ENCODE data around the gene MRGPRF.

DNA sequence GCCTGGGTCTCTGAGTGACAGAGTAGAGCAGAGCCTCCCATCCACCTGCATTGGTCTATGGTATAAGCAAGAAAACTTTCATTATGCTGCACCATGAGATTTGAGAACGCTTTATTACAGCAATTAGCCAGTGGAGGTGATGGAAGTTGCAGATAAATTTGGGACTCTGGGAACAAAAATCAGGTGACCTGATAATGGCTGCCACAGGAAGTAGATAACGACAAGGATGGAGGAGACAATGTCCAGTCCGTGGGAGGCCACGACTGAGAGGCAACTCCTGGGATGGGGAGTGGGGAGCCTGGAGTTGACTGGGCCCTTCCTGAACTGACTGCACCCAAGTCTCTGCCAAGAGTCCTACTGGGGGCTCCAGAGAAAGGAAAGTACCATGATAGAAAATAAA, 37.0 kb downstream of the MRGPRF start:
- TF ChIP-seq CEBPB (IDR thresholded peaks at IDR 0.05; ENCODE audit: low read depth), result no peak
- TF ChIP-seq RAD21 (IDR thresholded peaks at IDR 0.05; ENCODE audit: low read depth), result no peak
- TF ChIP-seq POLR2A (IDR thresholded peaks at IDR 0.05; ENCODE audit: borderline replicate concordance, extremely low read depth, insufficient read depth, insufficient read length), result no peak
- TF ChIP-seq, protein P1, sequence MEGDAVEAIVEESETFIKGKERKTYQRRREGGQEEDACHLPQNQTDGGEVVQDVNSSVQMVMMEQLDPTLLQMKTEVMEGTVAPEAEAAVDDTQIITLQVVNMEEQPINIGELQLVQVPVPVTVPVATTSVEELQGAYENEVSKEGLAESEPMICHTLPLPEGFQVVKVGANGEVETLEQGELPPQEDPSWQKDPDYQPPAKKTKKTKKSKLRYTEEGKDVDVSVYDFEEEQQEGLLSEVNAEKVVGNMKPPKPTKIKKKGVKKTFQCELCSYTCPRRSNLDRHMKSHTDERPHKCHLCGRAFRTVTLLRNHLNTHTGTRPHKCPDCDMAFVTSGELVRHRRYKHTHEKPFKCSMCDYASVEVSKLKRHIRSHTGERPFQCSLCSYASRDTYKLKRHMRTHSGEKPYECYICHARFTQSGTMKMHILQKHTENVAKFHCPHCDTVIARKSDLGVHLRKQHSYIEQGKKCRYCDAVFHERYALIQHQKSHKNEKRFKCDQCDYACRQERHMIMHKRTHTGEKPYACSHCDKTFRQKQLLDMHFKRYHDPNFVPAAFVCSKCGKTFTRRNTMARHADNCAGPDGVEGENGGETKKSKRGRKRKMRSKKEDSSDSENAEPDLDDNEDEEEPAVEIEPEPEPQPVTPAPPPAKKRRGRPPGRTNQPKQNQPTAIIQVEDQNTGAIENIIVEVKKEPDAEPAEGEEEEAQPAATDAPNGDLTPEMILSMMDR (IDR thresholded peaks at IDR 0.05 in 2 of 3, conservative IDR thresholded peaks at IDR 0.05 in 1 of 3; ENCODE audit: borderline replicate concordance in 1 of 3, insufficient read depth in 1 of 3, low read depth in 2 of 3, low read length in 2 of 3), result no peak
- TF ChIP-seq SIN3A (IDR thresholded peaks at IDR 0.05; ENCODE audit: low read depth), result no peak
- TF ChIP-seq ZNF274 (IDR thresholded peaks at IDR 0.05; ENCODE audit: low read depth, low read length), result no peak
- no peak for TF ChIP-seq ZFX (IDR thresholded peaks at IDR 0.05)
- no peak for TF ChIP-seq POLR2AphosphoS5 (IDR thresholded peaks at IDR 0.05; ENCODE audit: low read depth, low read length)
- no peak for TF ChIP-seq YY1 (IDR thresholded peaks at IDR 0.05; ENCODE audit: extremely low read depth, insufficient replicate concordance, low read depth, low read length)
- TF ChIP-seq SP1 (IDR thresholded peaks at IDR 0.05; ENCODE audit: low read depth), result no peak
- TF ChIP-seq SRF (IDR thresholded peaks at IDR 0.05; ENCODE audit: low read depth), result no peak
